A549 (cell line): ENCODE results near the gene DNAH1.

Experiments
- CTCF ChIP-seq: fragments of >200 bp; sonication (Bioruptor Twin); formaldehyde crosslinking; IDR thresholded peaks from 3 replicates; pipeline ENCODE4 v1.5.1; 2016
- ELK1 ChIP-seq: fragments of 150-350 bp; IDR thresholded peaks from 2 replicates; pipeline ENCODE4 v1.6.1; 2014; ENCODE audit warnings: low read depth, mild to moderate bottlenecking, low read length
- HOXA7 ChIP-seq: fragments of 250-450 bp; sonication (Bioruptor Pico); IDR thresholded peaks from 2 replicates; pipeline ENCODE4 v1.5.0; 2020; ENCODE audit warnings: mild to moderate bottlenecking, moderate library complexity
- JUNB ChIP-seq: fragments of >200 bp; sonication (Bioruptor Twin); formaldehyde crosslinking; IDR thresholded peaks from 2 replicates; pipeline ENCODE4 v1.6.1; 2016
- POLR2A ChIP-seq: IDR thresholded peaks from 2 replicates; pipeline ENCODE4 v1.6.1; 2012; ENCODE audit warnings: mild to moderate bottlenecking, low read length
- RFX5 ChIP-seq: fragments of 450-650 bp; IDR thresholded peaks from 2 replicates; pipeline ENCODE4 v1.7.1; 2014; ENCODE audit warnings: antibody characterized with exemption, mild to moderate bottlenecking, moderate library complexity

GRCh38 chr3:52404391-52404790, 88.3 kb downstream of the DNAH1 start:
- TF ChIP-seq POLR2A (no peak), HOXA7 (CRISPR knock-in tag) (no peak), RFX5 (no peak), JUNB (no peak), CTCF (no peak), ELK1 (no peak)
